HCT116 (cell line): ENCODE data around the gene TACC3. TPM values are rescaled to one million over a fixed set of nuclear protein-coding genes. Genes with fewer than 3 reads are reported as not detected.

Experiments
- ATAC-seq: fragments of 200-7000 bp; cut with Tn5 transposase; 2 replicates; pipeline ENCODE4 v1.9.1; 2020; ENCODE audit warnings: mild to moderate bottlenecking, moderate library complexity
- BruUV-seq: library from RNA; stranded (reverse); fragments of 400-500 nt; replicated peaks from 2 replicates; lab custom pipeline; 2021; lab: Mats Ljungman, UMichigan
- CTCF ChIA-PET: fragments of 300-600 bp; sonication (Branson Sonifier 250); formaldehyde crosslinking; loops from one replicate; lab custom pipeline; 2021; ENCODE audit warnings: antibody characterized with exemption; lab: Charles Lee
- POLR2A ChIA-PET: fragments of 300-600, 350-600 bp; sonication (Branson Sonifier 250); formaldehyde crosslinking; loops from one replicate; lab custom pipeline; 2021; ENCODE audit warnings: antibody characterized with exemption; lab: Charles Lee
- RAD21 ChIA-PET, 2 experiments: fragments of 300-600 bp; sonication (Branson Sonifier 250); formaldehyde crosslinking; loops; one replicate each; lab custom pipeline; 2023; ENCODE audit warnings: low total read pairs in 2 of 2; ENCODE audit not compliant: uncharacterized antibody in 2 of 2, unreplicated experiment in 2 of 2, low non-redundant PET in 1 of 2; lab: Charles Lee
- DNase-seq: peaks from one replicate; pipeline ENCODE4 v3.0.0-alpha.2; 2010; ENCODE audit warnings: low read depth, low spot score
- H2AFZ ChIP-seq: fragments of 200-600 bp; shearing (Covaris generic), sonication (generic); 2 replicates; pipeline ENCODE4 v1.6.1; 2017; ENCODE audit warnings: low read depth, mixed run types, mixed read lengths, antibody characterized with exemption, low read length; ENCODE audit not compliant: poor library complexity, severe bottlenecking
- H3K27ac ChIP-seq: 2 replicates; pipeline ENCODE4 v1.5.1; 2012; ENCODE audit warnings: low read depth, low read length
- H3K27me3 ChIP-seq: fragments of 200-600 bp; sonication (generic); 2 replicates; pipeline ENCODE4 v1.6.1; 2016; ENCODE audit warnings: mixed run types, low read length, mixed read lengths; ENCODE audit not compliant: insufficient read depth
- H3K36me3 ChIP-seq, 2 experiments: fragments of 200-500 bp in 1 of 2; fragments of 200-600 bp in 1 of 2; sonication (Bioruptor generic) in 1 of 2; sonication (generic) in 1 of 2; 2 replicates each; pipeline versions ENCODE4 v1.5.1 to v1.6.1; 2014 to 2016; ENCODE audit warnings: low read length in 2 of 2, inconsistent platforms in 1 of 2, mixed read lengths in 1 of 2, mixed run types in 1 of 2; ENCODE audit not compliant: insufficient read depth in 2 of 2, control insufficient read depth in 1 of 2
- H3K4me1 ChIP-seq, 2 experiments: fragments of 200-600 bp in 1 of 2; sonication (generic) in 1 of 2; 2 replicates each; pipeline versions ENCODE4 v1.5.1 to v1.6.1; 2012 to 2017; ENCODE audit warnings: low read length in 2 of 2, inconsistent platforms in 1 of 2, mild to moderate bottlenecking in 1 of 2, mixed read lengths in 1 of 2, mixed run types in 1 of 2, moderate library complexity in 1 of 2; ENCODE audit not compliant: insufficient read depth in 2 of 2, control insufficient read depth in 1 of 2
- H3K4me2 ChIP-seq: fragments of 200-600 bp; sonication (generic); 2 replicates; pipeline ENCODE4 v1.6.1; 2017; ENCODE audit warnings: mixed run types, low read length, mixed read lengths
- H3K4me3 ChIP-seq, 2 experiments: fragments of 200-600 bp in 1 of 2; sonication (generic) in 1 of 2; replicated peaks in 1 of 2; 2 replicates each; pipeline ENCODE4 v1.5.1; 2011 to 2016; ENCODE audit warnings: low read length in 2 of 2, control low read depth in 1 of 2, low read depth in 1 of 2, mild to moderate bottlenecking in 1 of 2, mixed read lengths in 1 of 2, mixed run types in 1 of 2
- H3K79me2 ChIP-seq: fragments of 200-600 bp; sonication (generic); 2 replicates; pipeline ENCODE4 v1.6.1; 2017; ENCODE audit warnings: mild to moderate bottlenecking, mixed run types, low read length, moderate library complexity, mixed read lengths; ENCODE audit not compliant: insufficient read depth
- H3K9ac ChIP-seq: fragments of 200-600 bp; sonication (generic); 2 replicates; pipeline ENCODE4 v1.6.1; 2016; ENCODE audit warnings: low read length, mixed read lengths
- H3K9me2 ChIP-seq: fragments of 200-600 bp; sonication (generic), shearing (Covaris generic); 2 replicates; pipeline ENCODE4 v1.6.1; 2017; ENCODE audit warnings: mixed run types, mild to moderate bottlenecking, moderate library complexity; ENCODE audit not compliant: insufficient read depth
- H3K9me3 ChIP-seq, 2 experiments: fragments of 200-500 bp in 1 of 2; fragments of 200-600 bp in 1 of 2; sonication (Bioruptor generic) in 1 of 2; sonication (generic) in 1 of 2; 2 replicates each; pipeline ENCODE4 v1.6.1; 2014 to 2017; ENCODE audit warnings: low read length in 2 of 2, mixed read lengths in 2 of 2, inconsistent platforms in 1 of 2, low read depth in 1 of 2, mild to moderate bottlenecking in 1 of 2, mixed run types in 1 of 2, moderate library complexity in 1 of 2; ENCODE audit not compliant: control insufficient read depth in 1 of 2, insufficient read depth in 1 of 2
- H4K20me1 ChIP-seq: fragments of 200-600 bp; sonication (generic), shearing (Covaris generic); 2 replicates; pipeline ENCODE4 v1.6.1; 2017; ENCODE audit warnings: mixed run types, mild to moderate bottlenecking, moderate library complexity; ENCODE audit not compliant: insufficient read depth
- ATF3 ChIP-seq: IDR thresholded peaks from 2 replicates; pipeline ENCODE4 v1.6.1; 2012
- CBX3 ChIP-seq: IDR thresholded peaks from 2 replicates; pipeline ENCODE4 v1.6.1; 2012; ENCODE audit warnings: low read depth
- EGR1 ChIP-seq: IDR thresholded peaks from 2 replicates; pipeline ENCODE4 v1.6.1; 2012; ENCODE audit warnings: low read depth
- ELF1 ChIP-seq: IDR thresholded peaks from 2 replicates; pipeline ENCODE4 v1.6.1; 2012; ENCODE audit warnings: low read depth, borderline replicate concordance
- EZH2 ChIP-seq: fragments of 200-600 bp; sonication (generic); IDR thresholded peaks from 2 replicates; pipeline ENCODE4 v1.6.1; 2017; ENCODE audit warnings: antibody characterized with exemption, mixed run types
- EZH2phosphoT487 ChIP-seq: fragments of 200-600 bp; IDR thresholded peaks from 2 replicates; pipeline ENCODE4 v1.6.1; 2018; ENCODE audit warnings: antibody characterized with exemption, borderline replicate concordance
- FOSL1 ChIP-seq: IDR thresholded peaks from 2 replicates; pipeline ENCODE4 v1.6.1; 2012; ENCODE audit warnings: low read depth
- JUND ChIP-seq: IDR thresholded peaks from 2 replicates; pipeline ENCODE4 v1.6.1; 2012
- MAX ChIP-seq: IDR thresholded peaks from 2 replicates; pipeline ENCODE4 v1.6.1; 2012
- POLR2A ChIP-seq: IDR thresholded peaks from 2 replicates; pipeline ENCODE4 v1.7.0; 2011; ENCODE audit warnings: borderline replicate concordance; ENCODE audit not compliant: insufficient read depth, insufficient read length; ENCODE audit errors: extremely low read depth
- RAD21 ChIP-seq: IDR thresholded peaks from 2 replicates; pipeline ENCODE4 v1.6.1; 2012; ENCODE audit warnings: low read depth, mild to moderate bottlenecking
- REST ChIP-seq: IDR thresholded peaks from 2 replicates; pipeline ENCODE4 v1.6.1; 2012; ENCODE audit warnings: low read depth
- SIN3A ChIP-seq: IDR thresholded peaks from 2 replicates; pipeline ENCODE4 v1.6.1; 2012; ENCODE audit warnings: low read depth
- TCF7L2 ChIP-seq: IDR thresholded peaks from 2 replicates; pipeline ENCODE4 v1.7.0; 2011; ENCODE audit warnings: borderline replicate concordance, inconsistent platforms; ENCODE audit not compliant: insufficient read depth, insufficient read length; ENCODE audit errors: extremely low read depth
- YY1 ChIP-seq: IDR thresholded peaks from 2 replicates; pipeline ENCODE4 v1.6.1; 2011; ENCODE audit warnings: low read length, low read depth, moderate library complexity, mild to moderate bottlenecking; ENCODE audit not compliant: insufficient replicate concordance; ENCODE audit errors: extremely low read depth
- ZNF274 ChIP-seq: fragments of 200-500 bp; sonication (Bioruptor generic); IDR thresholded peaks from 2 replicates; pipeline ENCODE4 v1.6.1; 2014; ENCODE audit warnings: mild to moderate bottlenecking, low read depth, low read length, inconsistent platforms
- intact Hi-C: fragments of 100-400 bp; cut with micrococcal nuclease; formaldehyde crosslinking; loops from 2 replicates; pipeline ENCODE4 v1.10.0; 2022
- total RNA-seq: library from RNA; stranded (reverse); gene quantifications from one replicate; pipeline ENCODE4 v1.2.1, GENCODE V29; 2021; ENCODE audit not compliant: unreplicated experiment
- TF ChIP-seq, protein P1 (sequence below), 3 experiments: fragments of 200-600 bp in 1 of 3; sonication (generic) in 1 of 3; IDR thresholded peaks in 2 of 3; conservative IDR thresholded peaks in 1 of 3; 2 replicates each; pipeline ENCODE4 v1.5.1; 2012 to 2017; ENCODE audit warnings: low read depth in 2 of 3, low read length in 2 of 3, antibody characterized with exemption in 1 of 3, borderline replicate concordance in 1 of 3, control low read depth in 1 of 3, mild to moderate bottlenecking in 1 of 3, mixed read lengths in 1 of 3, mixed run types in 1 of 3, moderate library complexity in 1 of 3; ENCODE audit not compliant: insufficient read depth in 1 of 3

The TACC3 gene
- total RNA-seq, 1 experiment from 2014 or later: 106 TPM

GRCh38 chr4:1713003-1713851, 8.1 kb upstream of the TACC3 start:
- intact Hi-C loops: no loop called here
- H2AFZ ChIP-seq: no peak overlapping the region
- DNase-seq (no peak), ATAC-seq (peak; percentile 30)
- ChIA-PET CTCF (interaction anchor here (1.0 to 1.6 kb wide), 4 partner anchors 13 to 198 kb away, joined by 3 to 4 read pairs (median 3); no protein-coding TSS in a partner anchor), POLR2A (interaction anchor here (0.9 to 1.7 kb wide), 3 partner anchors 8 to 20 kb away, joined by 3 to 19 read pairs (median 5); partner anchors contain the start of genes TACC3 and TMEM129), RAD21 (no interaction called here)
- peaks cover 18% of the 10 kb centered on the region; the same call in 1 of the 2 replicates for H4K20me1 ChIP-seq
- H3K27me3 ChIP-seq: no peaks in the 10 kb centered on the region
- peak overlapping the region; percentile 71 to 98 for H3K4me3 ChIP-seq
- H3K9me3 ChIP-seq: no peaks in the 10 kb centered on the region
- peaks cover 11 to 39% of the 10 kb centered on the region in 2 experiments; a peak in 3 of 4 replicates for H3K4me1 ChIP-seq
- TSS peak; percentile 75 for BruUV-seq
- H3K4me2 ChIP-seq: peak overlapping the region; percentile 92
- H3K27ac ChIP-seq: peak overlapping the region; percentile 100
- H3K9me2 ChIP-seq: no peaks in the 10 kb centered on the region
- H3K9ac ChIP-seq: peak overlapping the region; percentile 95
- H3K36me3 ChIP-seq: peaks cover under 1 to 18% of the 10 kb centered on the region in 2 experiments; a peak in 2 of 4 replicates
- H3K79me2 ChIP-seq: peaks cover 84% of the 10 kb centered on the region
- TF ChIP-seq EZH2phosphoT487: no peak
- no peak for TF ChIP-seq ZNF274
- TF ChIP-seq SIN3A: no peak
- TF ChIP-seq FOSL1: no peak
- no peak for TF ChIP-seq POLR2A
- no peak for TF ChIP-seq TCF7L2
- TF ChIP-seq EZH2: no peak
- no peak for TF ChIP-seq EGR1
- no peak for TF ChIP-seq MAX
- TF ChIP-seq ELF1: no peak
- no peak for TF ChIP-seq ATF3
- TF ChIP-seq CBX3: no peak
- no peak for TF ChIP-seq JUND
- no peak for TF ChIP-seq RAD21
- no peak for TF ChIP-seq YY1
- TF ChIP-seq, protein P1, sequence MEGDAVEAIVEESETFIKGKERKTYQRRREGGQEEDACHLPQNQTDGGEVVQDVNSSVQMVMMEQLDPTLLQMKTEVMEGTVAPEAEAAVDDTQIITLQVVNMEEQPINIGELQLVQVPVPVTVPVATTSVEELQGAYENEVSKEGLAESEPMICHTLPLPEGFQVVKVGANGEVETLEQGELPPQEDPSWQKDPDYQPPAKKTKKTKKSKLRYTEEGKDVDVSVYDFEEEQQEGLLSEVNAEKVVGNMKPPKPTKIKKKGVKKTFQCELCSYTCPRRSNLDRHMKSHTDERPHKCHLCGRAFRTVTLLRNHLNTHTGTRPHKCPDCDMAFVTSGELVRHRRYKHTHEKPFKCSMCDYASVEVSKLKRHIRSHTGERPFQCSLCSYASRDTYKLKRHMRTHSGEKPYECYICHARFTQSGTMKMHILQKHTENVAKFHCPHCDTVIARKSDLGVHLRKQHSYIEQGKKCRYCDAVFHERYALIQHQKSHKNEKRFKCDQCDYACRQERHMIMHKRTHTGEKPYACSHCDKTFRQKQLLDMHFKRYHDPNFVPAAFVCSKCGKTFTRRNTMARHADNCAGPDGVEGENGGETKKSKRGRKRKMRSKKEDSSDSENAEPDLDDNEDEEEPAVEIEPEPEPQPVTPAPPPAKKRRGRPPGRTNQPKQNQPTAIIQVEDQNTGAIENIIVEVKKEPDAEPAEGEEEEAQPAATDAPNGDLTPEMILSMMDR (IDR thresholded peaks at IDR 0.05 in 2 of 3, conservative IDR thresholded peaks at IDR 0.05 in 1 of 3; ENCODE audit: borderline replicate concordance in 1 of 3, insufficient read depth in 1 of 3, low read depth in 2 of 3, low read length in 2 of 3): no peak
- TF ChIP-seq REST: no peak
